ENCODE measurements around the gene C1orf159.

DNA sequence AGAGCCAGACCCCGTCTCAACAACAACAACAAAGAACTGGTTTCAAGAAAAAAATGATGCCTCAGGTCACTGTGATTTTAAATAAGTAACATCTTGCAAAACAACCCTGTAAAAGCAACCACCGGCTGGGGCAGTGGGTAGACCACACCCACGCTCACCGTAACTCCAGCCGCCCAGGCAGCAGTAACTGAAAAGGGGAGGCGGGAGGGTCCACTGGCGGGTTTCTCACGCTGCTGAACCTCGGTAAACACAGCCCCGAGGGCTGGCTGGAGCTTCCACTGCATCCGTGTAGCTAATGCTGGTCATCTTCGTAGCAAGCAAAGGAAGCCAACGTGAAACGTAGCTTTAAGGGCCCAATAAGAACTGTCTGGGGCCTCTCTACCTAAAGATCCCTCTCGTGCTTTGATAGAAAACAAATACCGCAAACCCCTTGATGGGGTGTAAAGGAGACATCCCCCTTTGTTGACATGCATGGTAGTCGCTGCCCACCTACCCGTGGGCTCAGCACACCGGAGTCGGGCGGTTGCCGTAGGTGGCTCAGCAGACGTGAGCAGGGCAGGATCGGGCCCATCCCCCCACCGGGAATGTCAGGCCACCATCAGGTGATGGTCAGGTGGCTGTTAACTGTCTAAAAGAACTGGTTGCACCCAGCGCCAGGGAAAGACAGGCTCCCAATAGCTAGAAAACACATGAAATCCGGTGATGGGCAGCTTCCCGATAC, 4.2 kb downstream of the C1orf159 start:
- no peak for TF ChIP-seq TAF1 (IDR thresholded peaks at IDR 0.05; ENCODE audit: low read depth)
- no peak for TF ChIP-seq CTCF (IDR thresholded peaks at IDR 0.05; ENCODE audit: poor library complexity, severe bottlenecking)
- TF ChIP-seq POLR2AphosphoS5 (IDR thresholded peaks at IDR 0.05), result no peak
- TF ChIP-seq EZH2 (IDR thresholded peaks at IDR 0.05; ENCODE audit: borderline replicate concordance, insufficient read depth, low read length, poor library complexity, severe bottlenecking), result no peak
- no peak for TF ChIP-seq REST (IDR thresholded peaks at IDR 0.05; ENCODE audit: borderline replicate concordance)
- TF ChIP-seq RAD21 (conservative IDR thresholded peaks at IDR 0.05), result no peak
- no peak for TF ChIP-seq SMC3 (conservative IDR thresholded peaks at IDR 0.05; ENCODE audit: poor library complexity)
- TF ChIP-seq MXI1 (conservative IDR thresholded peaks at IDR 0.05; ENCODE audit: poor library complexity, severe bottlenecking), result no peak

Measured in neural cell (in vitro differentiated cells).